ENCODE measurements around the gene DIP2A. TPM values are rescaled to one million over a fixed set of nuclear protein-coding genes. Genes with fewer than 3 reads are reported as not detected.

DIP2A gene
- total RNA-seq, result 100 to 1,000 TPM in 1 of 4 donors, 10 to 100 TPM in 3; 42.3 to 141 (median 52.8) TPM

GRCh38 chr21:46458315-46459023 lies at the start of gene DIP2A:
DIP2A (plus strand) TSS chr21:46458891; CDS start chr21:46459132, 241 bp downstream.
- WGBS, result no CpG with 5 or more reads among the region's 91 CpGs
- peak within 1 kb of the TSS; percentile 96 for H3K4me3 ChIP-seq
- TF ChIP-seq POLR2AphosphoS5 (IDR thresholded peaks at IDR 0.05), result peak in 2 of 3 donors; percentile 74 to 78
- TF ChIP-seq EP300 (IDR thresholded peaks at IDR 0.05), result no peak
- peak in 1 of 2 donors; percentile 60 for TF ChIP-seq POLR2A (IDR thresholded peaks at IDR 0.05)
- no peaks in the 10 kb centered on the region for H3K9me3 ChIP-seq
- no peaks in the 10 kb centered on the region for H3K27me3 ChIP-seq
- H3K4me1 ChIP-seq, result peaks cover 46% of the 10 kb centered on the region
- H3K36me3 ChIP-seq, result no peaks in the 10 kb centered on the region
- H3K27ac ChIP-seq, result peak within 1 kb of the TSS; percentile 93
- DNase-seq (ENCODE audit: low spot score in 2 of 2), result peak; percentile 95 to 97

GRCh38 chr21:46409641-46410406 lies 48.9 kb upstream of the DIP2A start:
- DNase-seq (ENCODE audit: low spot score in 2 of 2), result no peak
- WGBS, result 96% methylated on average over 32 of the region's 32 CpGs
- Histone ChIP-seq H3K36me3 (peaks cover 46% of the 10 kb centered on the region), H3K4me3 (no peak overlapping the region), H3K4me1 (no peaks in the 10 kb centered on the region), H3K27ac (no peak overlapping the region), H3K9me3 (no peaks in the 10 kb centered on the region), H3K27me3 (no peaks in the 10 kb centered on the region)
- TF ChIP-seq POLR2A (IDR thresholded peaks at IDR 0.05), result no peak
- TF ChIP-seq EP300 (IDR thresholded peaks at IDR 0.05), result no peak

GRCh38 chr21:46410516-46410915 lies 48.2 kb upstream of the DIP2A start:
- no peaks in the 10 kb centered on the region for H3K4me1 ChIP-seq
- no peak for DNase-seq (ENCODE audit: low spot score in 2 of 2)
- no peaks in the 10 kb centered on the region for H3K27me3 ChIP-seq
- 99% methylated on average over 9 of the region's 9 CpGs for WGBS
- H3K9me3 ChIP-seq, result no peaks in the 10 kb centered on the region
- H3K27ac ChIP-seq, result no peak overlapping the region
- no peak overlapping the region for H3K4me3 ChIP-seq
- no peak for TF ChIP-seq POLR2AphosphoS5 (IDR thresholded peaks at IDR 0.05)
- no peak for TF ChIP-seq CTCF (IDR thresholded peaks at IDR 0.05)
- no peak for TF ChIP-seq EP300 (IDR thresholded peaks at IDR 0.05)
- TF ChIP-seq POLR2A (IDR thresholded peaks at IDR 0.05), result no peak
- peaks cover 43% of the 10 kb centered on the region for H3K36me3 ChIP-seq

- Histone ChIP-seq H3K27ac (no peak overlapping the region), H3K9me3 (no peaks in the 10 kb centered on the region), H3K36me3 (peaks cover 45% of the 10 kb centered on the region), H3K4me3 (no peak overlapping the region), H3K4me1 (no peaks in the 10 kb centered on the region), H3K27me3 (no peaks in the 10 kb centered on the region)
- 93% methylated on average over 17 of the region's 17 CpGs for WGBS
- no peak for TF ChIP-seq POLR2A (IDR thresholded peaks at IDR 0.05)
- no peak for TF ChIP-seq CTCF (IDR thresholded peaks at IDR 0.05)
- no peak for TF ChIP-seq POLR2AphosphoS5 (IDR thresholded peaks at IDR 0.05)
- no peak for DNase-seq (ENCODE audit: low spot score in 2 of 2)
Observed at GRCh38 chr21:46411236-46411635, 47.5 kb upstream of the DIP2A start.

GRCh38 chr21:46411691-46412090 lies 47.0 kb upstream of the DIP2A start:
- 94% methylated on average over 20 of the region's 31 CpGs for WGBS
- TF ChIP-seq POLR2AphosphoS5 (IDR thresholded peaks at IDR 0.05) (no peak), EP300 (IDR thresholded peaks at IDR 0.05) (no peak), POLR2A (IDR thresholded peaks at IDR 0.05) (no peak), CTCF (IDR thresholded peaks at IDR 0.05) (no peak)

More at GRCh38 chr21:46411691-46412090, 47.0 kb upstream of the DIP2A start:
- no peak overlapping the region for H3K4me3 ChIP-seq
- H3K27me3 ChIP-seq, result no peaks in the 10 kb centered on the region
- DNase-seq (ENCODE audit: low spot score in 2 of 2), result no peak
- H3K9me3 ChIP-seq, result no peaks in the 10 kb centered on the region
- H3K36me3 ChIP-seq, result peaks cover 50% of the 10 kb centered on the region
- H3K4me1 ChIP-seq, result no peaks in the 10 kb centered on the region
- H3K27ac ChIP-seq, result no peak overlapping the region

All from suprapubic skin (tissue), 4 donors.